Skeletal muscle tissue (tissue), 4 donors: Measurements from ENCODE around the gene EVC. TPM values are rescaled to one million over a fixed set of nuclear protein-coding genes. Genes with fewer than 3 reads are reported as not detected.
"Not testable (repeated sequence)": the region's sequence is repeated elsewhere in the genome, so short reads cannot be mapped to it uniquely, and the experiment has no call there.

Experiments
- H3K27ac ChIP-seq: one replicate; pipeline ENCODE4 v1.7.0; 2013; ENCODE audit warnings: mild to moderate bottlenecking, low read depth, low read length, inconsistent platforms
- H3K27me3 ChIP-seq, 3 donors: one replicate each; pipeline ENCODE4 v1.7.0; 2013; ENCODE audit warnings: low read length in 3 of 3; ENCODE audit not compliant: control insufficient read depth in 3 of 3, insufficient read depth in 3 of 3
- H3K36me3 ChIP-seq, 3 donors: one replicate each; pipeline ENCODE4 v1.7.0; 2013; ENCODE audit warnings: low read length in 3 of 3; ENCODE audit not compliant: control insufficient read depth in 3 of 3, insufficient read depth in 3 of 3
- H3K4me1 ChIP-seq, 3 donors: one replicate each; pipeline ENCODE4 v1.7.0; 2013; ENCODE audit warnings: low read length in 3 of 3, mild to moderate bottlenecking in 3 of 3; ENCODE audit not compliant: control insufficient read depth in 3 of 3, insufficient read depth in 3 of 3
- H3K4me3 ChIP-seq, 3 donors: one replicate each; pipeline ENCODE4 v1.7.0; 2013; ENCODE audit warnings: low read length in 3 of 3
- H3K9ac ChIP-seq, 3 donors: one replicate each; pipeline ENCODE4 v1.7.0; 2013; ENCODE audit warnings: low read length in 3 of 3, mild to moderate bottlenecking in 3 of 3, moderate library complexity in 2 of 3, low read depth in 1 of 3
- H3K9me3 ChIP-seq, 3 donors: one replicate each; pipeline ENCODE4 v1.7.0; 2013; ENCODE audit warnings: low read length in 3 of 3; ENCODE audit not compliant: control insufficient read depth in 3 of 3
- total RNA-seq: library from RNA; depleted of rRNA; stranded (reverse); fragments of >200 nt; gene quantifications from one replicate; pipeline ENCODE4 v1.2.3, GENCODE V29; 2014
- donor health status: Osteomylitis.

EVC gene
- total RNA-seq, 1 donor from 2014 or later = 19.8 TPM

GRCh38 chr4:5812057-5812456 lies 101.1 kb downstream of the EVC start:
- peaks cover 2 to 26% (median 9%) of the 10 kb centered on the region in 3 donors for H3K36me3 ChIP-seq
- not testable (repeated sequence) for H3K27me3 ChIP-seq, H3K27ac ChIP-seq, H3K9me3 ChIP-seq, H3K4me1 ChIP-seq, H3K9ac ChIP-seq, H3K4me3 ChIP-seq

- Histone ChIP-seq H3K27me3 (no peaks in the 10 kb centered on the region), H3K9ac (no peak overlapping the region), H3K4me1 (no peaks in the 10 kb centered on the region), H3K27ac (no peak overlapping the region), H3K4me3 (no peak overlapping the region), H3K36me3 (peaks cover 2 to 26% (median 9%) of the 10 kb centered on the region in 3 donors), H3K9me3 (peaks cover 0 to 4% (median 0%) of the 10 kb centered on the region in 3 donors)
Observed at GRCh38 chr4:5812506-5813229, 101.7 kb downstream of the EVC start.

DNA sequence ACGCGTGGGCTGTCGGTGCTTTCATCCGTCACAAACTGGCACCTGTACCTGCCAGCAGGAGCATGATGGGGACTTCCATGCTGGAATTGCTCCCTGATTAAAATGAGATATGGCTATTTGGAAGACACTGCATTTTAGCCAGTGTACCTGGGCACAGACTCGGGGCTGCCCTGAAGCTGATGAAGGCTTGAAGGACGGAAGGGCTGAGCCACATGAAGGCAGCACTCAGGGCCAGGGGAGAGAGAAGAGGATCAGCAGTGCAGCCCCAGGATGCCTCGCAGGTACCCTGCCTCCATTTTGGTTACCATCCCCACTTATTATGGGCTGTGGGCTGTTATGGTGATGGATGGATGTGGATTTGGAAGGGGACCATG lies 102.9 kb downstream of the EVC start:
- no peak overlapping the region for H3K4me3 ChIP-seq
- no peaks in the 10 kb centered on the region for H3K4me1 ChIP-seq
- H3K9me3 ChIP-seq = peaks cover 0 to 4% (median 0%) of the 10 kb centered on the region in 3 donors
- peaks cover 0 to 18% (median 7%) of the 10 kb centered on the region in 3 donors for H3K36me3 ChIP-seq
- H3K9ac ChIP-seq = no peak overlapping the region
- no peaks in the 10 kb centered on the region for H3K27me3 ChIP-seq
- H3K27ac ChIP-seq = no peak overlapping the region

GRCh38 chr4:5814421-5814820 lies 103.4 kb downstream of the EVC start:
- Histone ChIP-seq H3K9me3 (peaks cover 0 to 4% (median 0%) of the 10 kb centered on the region in 3 donors), H3K36me3 (peaks cover 0 to 17% (median 5%) of the 10 kb centered on the region in 3 donors), H3K4me3 (no peak overlapping the region), H3K27me3 (no peaks in the 10 kb centered on the region), H3K4me1 (no peaks in the 10 kb centered on the region), H3K9ac (no peak overlapping the region), H3K27ac (no peak overlapping the region)

- Histone ChIP-seq H3K4me1 (no peaks in the 10 kb centered on the region), H3K27me3 (no peaks in the 10 kb centered on the region), H3K9me3 (no peaks in the 10 kb centered on the region), H3K27ac (no peak overlapping the region), H3K36me3 (peaks cover 0 to 11% (median 3%) of the 10 kb centered on the region in 3 donors), H3K9ac (no peak overlapping the region), H3K4me3 (no peak overlapping the region)
Observed at GRCh38 chr4:5815641-5816040, 104.6 kb downstream of the EVC start.

- no peaks in the 10 kb centered on the region for H3K9me3 ChIP-seq
- no peak overlapping the region for H3K9ac ChIP-seq
- H3K27me3 ChIP-seq = no peaks in the 10 kb centered on the region
- H3K27ac ChIP-seq = no peak overlapping the region
- no peaks in the 10 kb centered on the region for H3K4me1 ChIP-seq
- H3K4me3 ChIP-seq = no peak overlapping the region
- H3K36me3 ChIP-seq = peaks cover 0 to 11% (median 3%) of the 10 kb centered on the region in 3 donors
Observed at GRCh38 chr4:5816101-5816500, 105.1 kb downstream of the EVC start.

DNA sequence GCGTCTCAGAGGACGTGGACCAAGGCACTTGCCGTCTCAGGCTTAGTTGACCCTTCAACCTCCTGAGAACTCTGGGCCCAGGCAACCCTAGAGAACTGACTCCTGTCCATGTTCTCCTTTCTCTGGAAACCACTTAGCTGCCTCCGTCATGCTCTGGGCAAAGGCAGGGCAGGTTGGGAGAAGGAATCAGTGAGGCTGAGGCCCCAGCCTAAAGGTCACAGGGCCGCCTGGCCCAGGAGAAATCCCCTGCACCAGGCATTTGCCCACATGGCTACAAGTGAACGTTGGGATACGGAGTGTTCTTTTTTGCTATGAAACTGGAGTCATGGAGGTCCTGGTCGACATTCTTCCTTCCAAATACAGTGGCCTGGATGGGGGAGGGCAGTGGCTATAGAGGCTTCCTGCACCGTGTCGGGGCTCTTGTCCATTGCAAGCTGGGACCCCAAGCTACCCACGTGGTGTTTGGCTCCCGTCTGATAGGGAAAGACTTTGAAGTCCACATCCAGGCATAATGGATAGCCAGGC lies 105.9 kb downstream of the EVC start:
- Histone ChIP-seq H3K36me3 (peaks cover 0 to 11% (median 3%) of the 10 kb centered on the region in 3 donors), H3K4me1 (no peaks in the 10 kb centered on the region), H3K9ac (no peak overlapping the region), H3K9me3 (no peaks in the 10 kb centered on the region), H3K27ac (no peak overlapping the region), H3K27me3 (no peaks in the 10 kb centered on the region), H3K4me3 (no peak overlapping the region)

- Histone ChIP-seq H3K36me3 (peaks cover 0 to 5% (median 0%) of the 10 kb centered on the region in 3 donors), H3K4me1 (peaks cover 0 to 1% (median 1%) of the 10 kb centered on the region in 3 donors), H3K27me3 (no peaks in the 10 kb centered on the region), H3K27ac (no peak overlapping the region), H3K4me3 (no peak overlapping the region), H3K9ac (no peak overlapping the region), H3K9me3 (no peaks in the 10 kb centered on the region)
Observed at GRCh38 chr4:5821665-5822358, 110.8 kb downstream of the EVC start.

DNA sequence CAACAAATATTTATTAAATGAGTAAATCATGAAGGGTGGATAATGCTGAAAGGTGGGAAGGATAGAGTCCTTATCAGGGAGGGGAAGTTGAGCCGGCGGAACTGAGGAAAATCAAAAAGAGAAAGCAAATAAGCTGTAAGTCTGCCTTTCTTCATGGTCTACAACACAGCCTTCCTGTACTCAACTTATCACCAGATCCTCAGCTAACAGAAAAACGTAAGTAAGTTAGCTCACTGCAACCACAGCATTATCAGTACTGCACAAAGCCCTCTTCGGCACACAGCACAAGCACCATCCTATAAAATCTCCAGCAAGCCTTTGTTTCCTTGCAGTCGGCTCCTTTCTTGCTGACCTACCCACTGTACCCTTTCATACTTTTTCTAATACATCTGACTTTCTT lies 111.6 kb downstream of the EVC start:
- H3K4me1 ChIP-seq = peaks cover 0 to 9% (median 7%) of the 10 kb centered on the region in 3 donors
- no peak overlapping the region for H3K4me3 ChIP-seq
- H3K36me3 ChIP-seq = peaks cover 0 to 5% (median 0%) of the 10 kb centered on the region in 3 donors
- H3K9ac ChIP-seq = no peak overlapping the region
- no peak overlapping the region for H3K27ac ChIP-seq
- H3K9me3 ChIP-seq = no peaks in the 10 kb centered on the region
- H3K27me3 ChIP-seq = no peaks in the 10 kb centered on the region
